IMR-90 (cell line): Measurements from ENCODE around the gene EMC9.

Experiments used
- CEBPB ChIP-seq: IDR thresholded peaks from 2 replicates; pipeline ENCODE4 v1.6.1; 2012; ENCODE audit warnings: low read depth, low read length, improper control_type of control experiment
- ELK1 ChIP-seq: fragments of 150-350 bp; IDR thresholded peaks from 2 replicates; pipeline ENCODE4 v1.6.1; 2016; ENCODE audit warnings: low read depth, mild to moderate bottlenecking, low read length, moderate library complexity, borderline replicate concordance
- FOS ChIP-seq: fragments of 150-350 bp; IDR thresholded peaks from 2 replicates; pipeline ENCODE4 v1.6.1; 2016; ENCODE audit warnings: low read depth, low read length
- MXI1 ChIP-seq: IDR thresholded peaks from 2 replicates; pipeline ENCODE4 v1.6.1; 2012; ENCODE audit warnings: low read depth, mild to moderate bottlenecking, low read length, moderate library complexity, borderline replicate concordance
- POLR2A ChIP-seq: IDR thresholded peaks from 2 replicates; pipeline ENCODE4 v1.6.1; 2012; ENCODE audit warnings: mild to moderate bottlenecking, low read depth, low read length
- RCOR1 ChIP-seq: IDR thresholded peaks from 2 replicates; pipeline ENCODE4 v1.6.1; 2012; ENCODE audit warnings: mild to moderate bottlenecking, low read length, improper control_type of control experiment; ENCODE audit not compliant: insufficient replicate concordance
- SMC3 ChIP-seq: fragments of 150-350 bp; IDR thresholded peaks from 2 replicates; pipeline ENCODE4 v1.6.1; 2016; ENCODE audit warnings: low read depth, mild to moderate bottlenecking, antibody characterized with exemption, low read length, moderate library complexity
- TF ChIP-seq, protein P1 (sequence below): conservative IDR thresholded peaks from 2 replicates; pipeline ENCODE4 v1.5.1; 2012; ENCODE audit warnings: mild to moderate bottlenecking, low read depth, low read length, improper control_type of control experiment
- TF ChIP-seq, protein P2 (sequence below): fragments of 150-350 bp; IDR thresholded peaks from 2 replicates; pipeline ENCODE4 v1.6.1; 2017; ENCODE audit warnings: mild to moderate bottlenecking, antibody characterized with exemption, low read length, low read depth

- TF ChIP-seq ELK1 (no peak), POLR2A (no peak), RCOR1 (no peak), MXI1 (no peak), SMC3 (no peak), CEBPB (no peak), FOS (no peak)
- TF ChIP-seq, protein P1, sequence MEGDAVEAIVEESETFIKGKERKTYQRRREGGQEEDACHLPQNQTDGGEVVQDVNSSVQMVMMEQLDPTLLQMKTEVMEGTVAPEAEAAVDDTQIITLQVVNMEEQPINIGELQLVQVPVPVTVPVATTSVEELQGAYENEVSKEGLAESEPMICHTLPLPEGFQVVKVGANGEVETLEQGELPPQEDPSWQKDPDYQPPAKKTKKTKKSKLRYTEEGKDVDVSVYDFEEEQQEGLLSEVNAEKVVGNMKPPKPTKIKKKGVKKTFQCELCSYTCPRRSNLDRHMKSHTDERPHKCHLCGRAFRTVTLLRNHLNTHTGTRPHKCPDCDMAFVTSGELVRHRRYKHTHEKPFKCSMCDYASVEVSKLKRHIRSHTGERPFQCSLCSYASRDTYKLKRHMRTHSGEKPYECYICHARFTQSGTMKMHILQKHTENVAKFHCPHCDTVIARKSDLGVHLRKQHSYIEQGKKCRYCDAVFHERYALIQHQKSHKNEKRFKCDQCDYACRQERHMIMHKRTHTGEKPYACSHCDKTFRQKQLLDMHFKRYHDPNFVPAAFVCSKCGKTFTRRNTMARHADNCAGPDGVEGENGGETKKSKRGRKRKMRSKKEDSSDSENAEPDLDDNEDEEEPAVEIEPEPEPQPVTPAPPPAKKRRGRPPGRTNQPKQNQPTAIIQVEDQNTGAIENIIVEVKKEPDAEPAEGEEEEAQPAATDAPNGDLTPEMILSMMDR, result no peak
- TF ChIP-seq, protein P2, sequence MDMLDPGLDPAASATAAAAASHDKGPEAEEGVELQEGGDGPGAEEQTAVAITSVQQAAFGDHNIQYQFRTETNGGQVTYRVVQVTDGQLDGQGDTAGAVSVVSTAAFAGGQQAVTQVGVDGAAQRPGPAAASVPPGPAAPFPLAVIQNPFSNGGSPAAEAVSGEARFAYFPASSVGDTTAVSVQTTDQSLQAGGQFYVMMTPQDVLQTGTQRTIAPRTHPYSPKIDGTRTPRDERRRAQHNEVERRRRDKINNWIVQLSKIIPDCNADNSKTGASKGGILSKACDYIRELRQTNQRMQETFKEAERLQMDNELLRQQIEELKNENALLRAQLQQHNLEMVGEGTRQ, result no peak
Measured at GRCh38 chr14:24143511-24143910, 2.1 kb upstream of the EMC9 start.
